HG03066 (cell line): ENCODE measurements around the gene PAXIP1.

Experiments used
- ATAC-seq: cut with Tn5 transposase; IDR thresholded peaks from one replicate; pipeline ENCODE4 v1.9.1; 2021; ENCODE audit warnings: low read depth; ENCODE audit not compliant: unreplicated experiment

Gene PAXIP1

GRCh38 chr7:154914996-154915380 lies 87.9 kb downstream of the PAXIP1 start:
- ATAC-seq: no peak

- no peak for ATAC-seq
Observed at GRCh38 chr7:154914308-154914995, 88.5 kb downstream of the PAXIP1 start.

- peak; percentile 94 for ATAC-seq
Observed at GRCh38 chr7:154913638-154914307, 89.2 kb downstream of the PAXIP1 start.

- no peak for ATAC-seq
Observed at GRCh38 chr7:154912871-154913637, 89.9 kb downstream of the PAXIP1 start.

- no peak for ATAC-seq
Observed at GRCh38 chr7:154911862-154912455, 91.0 kb downstream of the PAXIP1 start.

GRCh38 chr7:154911411-154911810 lies 91.5 kb downstream of the PAXIP1 start:
- ATAC-seq: no peak

- ATAC-seq: no peak
Observed at GRCh38 chr7:154910977-154911376, 91.9 kb downstream of the PAXIP1 start.

- no peak for ATAC-seq
Observed at GRCh38 chr7:154910125-154910524, 92.8 kb downstream of the PAXIP1 start.

- ATAC-seq: no peak
Observed at GRCh38 chr7:154909241-154910105, 93.5 kb downstream of the PAXIP1 start.

GRCh38 chr7:154907651-154908620 lies 95.0 kb downstream of the PAXIP1 start:
- ATAC-seq: no peak

GRCh38 chr7:154906736-154907355 lies 96.1 kb downstream of the PAXIP1 start:
- no peak for ATAC-seq

- ATAC-seq: no peak
Observed at GRCh38 chr7:154906201-154906600, 96.7 kb downstream of the PAXIP1 start.

- ATAC-seq: no peak
Observed at GRCh38 chr7:154905615-154906014, 97.3 kb downstream of the PAXIP1 start.

GRCh38 chr7:154905146-154905545 lies 97.8 kb downstream of the PAXIP1 start:
- ATAC-seq: no peak

- ATAC-seq: no peak
Observed at GRCh38 chr7:154903083-154903731, 99.7 kb downstream of the PAXIP1 start.

GRCh38 chr7:154902600-154903082 lies 100.3 kb downstream of the PAXIP1 start:
- no peak for ATAC-seq

GRCh38 chr7:154899862-154900261 lies 103.1 kb downstream of the PAXIP1 start:
- ATAC-seq: no peak
